GM21737 (cell line): Measurements from ENCODE around the gene HES7.
"Not testable (repeated sequence)": the region's sequence is repeated elsewhere in the genome, so short reads cannot be mapped to it uniquely, and the experiment has no call there.

ENCODE experiments used
- ATAC-seq: cut with Tn5 transposase; IDR thresholded peaks from one replicate; pipeline ENCODE4 v1.9.1; 2021; ENCODE audit warnings: mild to moderate bottlenecking, moderate library complexity; ENCODE audit not compliant: unreplicated experiment

Gene HES7

GRCh38 chr17:8123695-8124349 is at the start of gene HES7:
HES7 (minus strand) TSS chr17:8124106; CDS start chr17:8124084, 22 bp downstream.
- ATAC-seq, result no peak

DNA sequence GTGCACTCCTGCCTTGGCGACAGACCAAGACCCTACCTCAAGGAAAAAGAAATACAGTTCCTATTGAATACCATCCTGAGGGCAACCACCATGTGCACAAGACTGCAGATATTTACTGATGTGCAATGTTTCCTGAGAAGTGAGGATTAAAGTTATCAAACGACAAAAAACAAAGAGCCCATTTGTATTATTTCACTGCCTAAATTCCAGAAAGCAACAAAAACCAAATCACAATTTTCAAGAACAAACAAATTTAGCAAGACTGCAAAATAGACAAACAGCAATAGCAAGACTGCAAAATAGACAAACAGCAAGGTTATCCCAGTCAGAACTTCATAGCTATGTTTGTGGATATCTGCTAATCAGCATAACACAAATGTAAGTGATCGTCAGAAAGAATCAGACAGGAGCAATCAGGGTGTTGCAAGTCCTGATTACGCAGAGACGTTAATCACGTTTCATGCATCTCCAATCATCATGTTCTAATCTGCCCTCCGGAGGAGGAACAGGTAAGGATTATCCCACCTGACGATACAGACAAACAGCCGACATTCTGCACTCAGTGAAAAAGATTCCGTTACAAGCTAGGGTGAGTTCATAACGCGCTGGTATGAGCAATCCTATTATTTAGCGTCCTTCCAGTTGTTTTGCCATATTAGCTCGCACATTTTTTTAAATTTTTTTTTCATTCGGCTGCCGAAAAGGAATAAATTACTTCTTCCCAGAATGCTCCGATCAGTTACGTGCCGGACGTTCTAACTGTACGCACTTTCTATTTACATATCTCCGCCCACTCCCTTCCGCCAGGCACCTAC is 49.4 kb upstream of the HES7 start:
- ATAC-seq, result peak; percentile 75

DNA sequence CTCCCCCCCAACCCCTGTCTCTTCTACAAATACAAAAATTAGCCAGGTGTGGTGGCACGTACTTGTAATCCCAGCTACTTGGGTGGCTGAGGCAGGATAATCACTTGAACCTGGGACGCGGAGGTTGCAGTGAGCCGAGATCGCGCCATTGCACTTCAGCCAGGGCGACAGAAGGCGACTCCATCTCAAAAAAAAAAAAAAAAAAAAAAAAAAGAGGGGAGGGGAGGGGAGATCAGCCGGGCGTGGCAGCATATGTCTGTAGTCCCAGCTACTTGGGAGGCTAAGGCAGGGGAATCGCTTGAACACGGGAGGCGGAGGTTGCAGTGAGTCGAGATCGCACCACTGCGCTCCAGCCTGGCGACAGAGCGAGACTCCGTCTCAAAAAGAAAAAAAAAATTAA is 46.3 kb upstream of the HES7 start:
- not testable (repeated sequence) for ATAC-seq

DNA sequence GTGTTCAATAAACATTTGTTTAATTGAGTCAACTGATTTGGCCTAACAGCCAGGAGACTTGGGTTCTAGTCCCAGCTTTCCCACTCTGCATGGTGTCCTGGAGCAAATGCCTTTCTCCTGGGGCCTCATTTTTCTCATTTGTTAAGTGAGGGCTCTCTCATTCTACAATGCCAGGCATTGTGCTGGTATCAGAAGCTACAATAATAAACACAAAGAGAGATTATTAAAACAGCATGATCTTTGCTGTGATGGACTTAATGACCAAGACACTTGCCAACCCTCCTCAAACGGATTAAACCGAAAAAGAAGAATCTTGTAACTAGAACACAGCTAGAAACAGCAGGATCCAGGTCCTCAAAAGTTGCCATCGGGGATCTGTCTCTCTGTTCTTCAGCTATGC is 43.6 kb upstream of the HES7 start:
- ATAC-seq, result no peak

DNA sequence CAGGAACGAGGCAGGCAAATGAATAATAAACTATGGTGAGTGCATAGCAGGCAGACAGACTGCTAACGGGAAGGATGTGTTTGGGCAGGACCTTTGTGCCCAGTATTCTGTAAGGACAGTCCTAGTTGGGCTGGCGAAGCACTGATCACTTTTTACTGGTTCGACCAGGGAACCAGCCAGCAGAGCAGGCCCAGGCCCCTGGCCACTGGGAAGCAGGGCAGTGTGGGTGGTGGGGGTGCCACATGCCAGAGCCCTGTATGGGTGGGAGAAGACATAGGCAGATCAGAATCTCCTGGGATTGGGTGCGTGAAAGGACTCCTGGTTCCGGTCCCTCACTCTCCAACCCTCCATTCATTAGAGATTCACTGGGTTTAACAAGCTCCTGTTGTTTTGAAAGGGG is 42.8 kb upstream of the HES7 start:
- ATAC-seq, result no peak

DNA sequence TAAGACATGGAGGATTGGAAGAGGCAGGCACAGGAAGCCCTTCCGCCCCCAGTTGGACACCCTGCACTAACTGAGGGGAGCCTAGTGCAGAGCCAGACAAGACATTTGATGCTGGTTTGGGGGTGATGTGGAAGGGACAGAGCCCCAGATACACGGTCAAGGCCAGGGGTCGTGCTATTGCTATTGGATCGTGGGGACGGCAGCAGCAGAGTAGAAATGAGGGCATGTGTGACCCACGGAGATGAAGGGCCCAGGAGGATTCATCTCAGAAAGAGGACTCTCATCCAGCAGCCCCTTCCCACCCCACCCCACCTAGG is 40.9 kb upstream of the HES7 start:
- ATAC-seq, result no peak

DNA sequence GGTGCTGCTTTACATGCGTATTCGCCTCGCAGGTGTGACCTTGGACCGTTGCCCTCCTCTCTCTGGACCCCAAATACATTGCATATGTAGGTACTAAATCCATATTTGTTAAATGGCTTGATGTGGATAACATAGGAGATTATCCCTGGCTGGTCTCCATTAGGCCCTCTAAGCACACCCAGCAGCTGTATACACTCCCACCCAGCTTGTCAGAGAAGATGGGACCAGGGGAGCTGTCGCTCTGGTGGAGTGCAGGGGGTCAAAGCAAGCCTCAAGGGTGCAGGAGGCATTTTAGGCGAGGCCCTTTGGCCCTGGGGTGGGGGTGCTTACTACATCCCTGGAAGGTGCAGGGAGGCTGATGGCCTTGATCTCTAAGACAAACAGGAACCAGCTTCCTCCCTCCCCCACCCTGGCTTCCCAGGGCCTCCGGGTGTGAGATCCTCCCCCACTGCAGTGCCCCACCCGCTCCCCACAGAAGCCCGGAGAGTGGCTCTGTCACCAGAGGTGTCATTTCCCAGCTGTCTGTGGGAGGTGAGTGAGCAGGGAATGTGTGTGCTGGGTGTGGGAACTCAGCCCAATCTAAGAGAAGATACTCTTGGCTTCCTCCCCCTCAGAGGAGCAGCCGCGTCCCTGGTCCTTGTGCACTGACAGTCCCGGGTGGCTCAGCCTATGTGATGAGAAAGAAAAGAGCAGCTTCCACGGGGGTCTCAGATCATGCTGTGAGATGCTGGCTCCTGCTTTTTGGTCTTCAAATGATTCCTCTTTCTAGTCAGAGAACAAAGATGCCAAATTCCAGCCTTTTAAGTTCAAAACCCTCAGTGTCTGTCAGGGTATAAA is 40.3 kb upstream of the HES7 start:
- ATAC-seq, result no peak

- ATAC-seq, result no peak
Observed at GRCh38 chr17:8162997-8163977, 39.4 kb upstream of the HES7 start.

GRCh38 chr17:8162233-8162996 is 38.5 kb upstream of the HES7 start, which contains the start of gene VAMP2:
VAMP2 (minus strand) TSS chr17:8162948; CDS start chr17:8162879, 69 bp downstream.
- ATAC-seq, result no peak

GRCh38 chr17:8161289-8162232 is 37.7 kb upstream of the HES7 start:
- no peak for ATAC-seq

- no peak for ATAC-seq
Observed at GRCh38 chr17:8160741-8161221, 36.9 kb upstream of the HES7 start.

GRCh38 chr17:8160224-8160577 is 36.3 kb upstream of the HES7 start:
- ATAC-seq, result no peak

DNA sequence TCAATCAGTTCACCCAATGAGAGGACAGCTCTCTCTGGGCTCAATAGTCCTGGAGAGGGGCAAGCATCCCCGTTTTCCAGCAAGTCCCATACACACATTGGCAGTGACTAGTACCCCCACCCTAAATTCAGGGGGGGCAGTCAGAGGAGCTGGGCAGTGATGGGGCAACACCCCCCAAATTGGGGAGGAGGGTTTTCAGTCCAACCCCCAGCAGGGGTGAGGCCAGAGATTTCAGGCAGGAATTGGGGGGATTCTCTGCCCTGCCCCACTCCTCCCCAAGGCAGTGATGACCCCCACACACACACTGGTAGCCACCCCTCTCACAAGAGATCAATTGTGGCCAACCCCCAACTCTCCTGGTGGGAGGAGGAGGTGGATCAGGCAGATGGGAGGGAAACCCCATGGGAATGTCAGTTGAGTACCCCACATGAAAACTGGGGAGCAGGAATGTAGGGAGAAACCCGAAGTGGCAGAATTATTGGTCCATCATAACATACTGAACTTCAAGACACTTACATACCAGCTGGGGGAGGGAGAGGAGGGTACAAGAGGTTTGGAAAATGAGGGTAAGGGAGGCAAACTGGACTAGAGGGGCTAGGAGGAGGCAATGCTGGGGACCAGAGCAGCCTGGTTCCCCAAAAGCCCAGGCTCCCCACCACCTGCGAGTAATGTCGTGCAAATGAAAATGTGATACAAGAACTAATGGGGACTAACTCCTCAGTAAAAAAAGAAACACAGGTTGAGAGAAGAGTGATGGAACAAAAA is 35.7 kb upstream of the HES7 start:
- no peak for ATAC-seq

DNA sequence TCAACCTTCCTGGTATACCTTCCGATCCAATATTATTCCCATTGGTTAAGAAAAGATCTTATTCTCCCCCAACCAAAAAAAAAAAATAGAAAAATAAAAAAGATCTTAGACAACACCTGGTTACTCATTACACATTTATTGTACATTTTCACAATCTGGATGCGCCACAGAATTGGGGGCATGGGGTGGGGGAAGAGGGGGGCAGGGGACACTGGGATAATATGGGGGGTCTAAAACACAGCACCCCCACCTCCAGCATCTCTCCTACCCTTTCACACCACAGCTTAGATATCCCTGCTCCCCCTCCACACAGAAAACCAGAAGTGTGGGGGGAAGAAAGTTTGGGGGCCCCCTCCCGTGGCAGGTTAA is 35.1 kb upstream of the HES7 start:
- ATAC-seq, result no peak

- ATAC-seq, result peak; percentile 17
Observed at GRCh38 chr17:8158267-8159031, 34.5 kb upstream of the HES7 start.

DNA sequence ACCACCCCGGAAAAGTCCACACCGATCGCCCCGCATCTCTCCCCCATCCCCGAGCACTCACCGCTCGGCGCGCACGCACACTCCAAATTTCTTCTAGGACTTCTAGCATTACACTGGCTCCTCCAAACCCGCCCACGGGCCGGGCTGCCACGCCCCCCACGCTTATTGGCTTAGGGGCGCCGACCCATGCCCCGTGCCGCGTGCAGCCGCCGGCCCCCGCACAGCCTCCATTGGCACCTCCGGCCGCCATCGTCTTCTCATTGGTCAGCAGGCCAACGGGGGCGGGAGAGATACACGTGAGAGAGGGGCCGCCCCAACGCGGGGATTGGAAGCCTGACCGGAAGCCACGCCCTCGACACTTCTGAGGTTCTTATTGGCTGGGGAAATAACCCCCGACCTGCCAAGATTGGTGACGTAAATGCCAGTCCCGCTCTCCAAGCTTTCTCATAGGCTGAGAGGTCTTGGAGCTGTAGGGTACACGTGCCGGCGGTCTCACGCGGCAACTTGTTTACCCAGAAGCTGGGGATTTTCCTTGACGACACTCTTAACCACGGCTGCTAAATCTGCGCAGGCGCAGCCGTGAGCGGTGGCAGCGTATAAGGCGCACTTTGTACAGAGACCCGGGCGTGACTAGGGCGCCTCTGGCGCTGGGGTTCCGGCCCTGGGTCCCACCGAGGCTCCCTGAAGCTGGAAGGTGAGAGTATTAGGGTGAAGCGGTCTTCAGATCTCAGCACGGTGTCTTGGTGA is 32.5 kb upstream of the HES7 start:
- ATAC-seq, result peak; percentile 68

DNA sequence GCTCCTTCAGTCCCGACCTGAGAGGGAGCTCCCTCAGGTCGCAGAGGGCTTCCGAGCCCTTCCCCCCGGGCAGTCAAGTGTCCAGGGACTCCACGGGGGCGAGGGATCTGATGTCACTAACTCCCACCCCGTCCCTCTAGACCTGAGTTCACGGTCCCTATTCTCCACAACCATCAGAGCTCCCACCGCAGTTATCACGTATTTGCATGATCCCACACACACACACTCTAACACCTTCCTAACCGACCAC is 32.0 kb upstream of the HES7 start:
- no peak for ATAC-seq
